Cardiac fibroblast (primary cell): ENCODE results near the gene TOX2.

Experiments
- DNase-seq, 2 donors: peaks; one replicate each; pipeline versions ENCODE4 v3.0.0 to v3.0.0-alpha.2; 2010; ENCODE audit warnings: low read depth in 2 of 2
- H3K4me3 ChIP-seq, 2 donors: replicated peaks in 1 of 2; 1 replicate in 1 of 2; 2 replicates in 1 of 2; pipeline ENCODE4 v1.5.1; 2011; ENCODE audit warnings: low read depth in 2 of 2, low read length in 2 of 2, mild to moderate bottlenecking in 2 of 2, moderate library complexity in 1 of 2
- TF ChIP-seq, protein P1 (sequence below): IDR thresholded peaks from one replicate; pipeline ENCODE4 v1.5.1; 2011; ENCODE audit warnings: low read depth, mild to moderate bottlenecking, low read length, inconsistent platforms

Gene TOX2

DNA sequence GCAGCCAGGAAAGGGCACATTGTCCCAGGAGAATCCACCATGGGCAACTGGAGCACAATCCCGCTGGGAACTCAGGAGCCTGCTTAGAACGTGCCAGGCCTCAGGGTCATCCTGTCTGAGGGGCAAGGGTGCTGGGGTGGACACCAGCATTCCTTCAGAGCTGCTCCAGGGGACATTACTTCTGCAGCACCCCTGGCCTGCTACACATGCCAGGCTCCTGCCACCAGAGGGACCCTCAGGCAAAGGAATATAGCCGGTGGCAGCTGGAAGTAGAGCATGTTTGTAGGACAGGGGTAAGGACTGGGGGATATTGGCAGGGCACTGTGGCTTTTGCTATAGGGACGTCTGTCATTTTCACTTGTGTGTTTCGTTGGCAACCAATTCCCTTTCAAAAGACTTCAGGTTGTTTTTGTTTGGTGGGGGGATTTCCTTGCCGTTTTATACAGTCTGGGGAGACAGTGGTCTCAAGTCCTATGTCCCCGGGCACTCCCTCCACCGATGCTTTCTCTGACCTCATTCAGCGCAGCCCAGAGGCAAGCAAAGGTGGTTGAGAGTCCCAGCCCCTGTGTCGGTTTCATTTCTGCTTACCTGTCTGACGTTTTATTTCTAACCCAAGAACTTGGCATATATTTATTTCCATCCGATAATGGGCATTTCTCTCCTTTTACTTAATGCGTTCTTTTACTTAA, 141.5 kb downstream of the TOX2 start:
- peak; percentile 10 to 25 for DNase-seq

DNA sequence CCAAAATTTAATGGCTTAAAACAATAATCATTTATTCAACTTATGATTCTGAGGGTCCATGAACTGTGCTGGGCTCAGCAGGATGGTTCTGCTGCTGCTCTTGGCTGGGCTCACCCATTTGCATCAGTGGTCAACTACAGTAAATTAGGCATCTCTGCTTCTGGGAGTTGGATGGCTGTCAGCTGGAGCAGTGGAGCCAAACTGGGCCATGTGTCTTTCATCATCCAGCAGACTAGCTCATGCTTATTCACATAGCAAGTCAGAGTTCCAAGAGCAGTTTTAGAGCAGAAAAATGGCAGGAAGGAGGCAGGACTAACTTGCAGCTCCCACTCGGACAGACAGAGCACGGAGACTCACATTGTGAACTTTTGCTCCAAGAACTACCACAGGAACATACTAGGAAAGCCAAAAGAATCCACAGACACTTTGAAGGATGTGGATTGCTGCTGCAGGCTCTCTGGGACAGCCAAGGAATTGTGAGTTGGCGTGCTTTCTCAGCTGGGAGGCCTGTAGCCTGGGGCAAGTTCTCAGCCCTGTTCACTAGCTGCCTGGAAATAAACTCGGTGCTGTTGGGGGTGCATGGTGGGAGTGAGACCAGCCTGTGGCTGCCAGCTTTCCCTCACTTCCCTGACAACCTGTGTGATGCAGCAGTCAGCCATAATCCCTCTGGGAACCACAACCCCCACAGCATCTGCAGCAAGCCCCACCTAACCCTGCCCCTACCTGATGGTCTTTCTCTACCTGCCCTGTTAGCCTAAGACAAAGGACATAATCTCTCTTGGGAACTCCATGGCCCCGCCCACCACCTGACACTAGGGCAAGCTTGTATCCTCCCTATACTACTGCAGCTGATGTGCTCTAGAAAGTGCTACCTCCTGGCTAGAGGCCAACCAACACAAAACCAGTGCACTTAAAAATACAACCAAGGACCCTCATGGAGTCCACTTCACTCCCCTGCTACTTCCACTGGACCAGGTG, 143.3 kb downstream of the TOX2 start:
- TF ChIP-seq, protein P1, sequence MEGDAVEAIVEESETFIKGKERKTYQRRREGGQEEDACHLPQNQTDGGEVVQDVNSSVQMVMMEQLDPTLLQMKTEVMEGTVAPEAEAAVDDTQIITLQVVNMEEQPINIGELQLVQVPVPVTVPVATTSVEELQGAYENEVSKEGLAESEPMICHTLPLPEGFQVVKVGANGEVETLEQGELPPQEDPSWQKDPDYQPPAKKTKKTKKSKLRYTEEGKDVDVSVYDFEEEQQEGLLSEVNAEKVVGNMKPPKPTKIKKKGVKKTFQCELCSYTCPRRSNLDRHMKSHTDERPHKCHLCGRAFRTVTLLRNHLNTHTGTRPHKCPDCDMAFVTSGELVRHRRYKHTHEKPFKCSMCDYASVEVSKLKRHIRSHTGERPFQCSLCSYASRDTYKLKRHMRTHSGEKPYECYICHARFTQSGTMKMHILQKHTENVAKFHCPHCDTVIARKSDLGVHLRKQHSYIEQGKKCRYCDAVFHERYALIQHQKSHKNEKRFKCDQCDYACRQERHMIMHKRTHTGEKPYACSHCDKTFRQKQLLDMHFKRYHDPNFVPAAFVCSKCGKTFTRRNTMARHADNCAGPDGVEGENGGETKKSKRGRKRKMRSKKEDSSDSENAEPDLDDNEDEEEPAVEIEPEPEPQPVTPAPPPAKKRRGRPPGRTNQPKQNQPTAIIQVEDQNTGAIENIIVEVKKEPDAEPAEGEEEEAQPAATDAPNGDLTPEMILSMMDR = no peak
- peak; percentile 33 to 58 for DNase-seq
- no peak overlapping the region for H3K4me3 ChIP-seq

More for the DNA sequence above, 141.5 kb downstream of the TOX2 start:
- TF ChIP-seq, protein P1 = peak; percentile 42
- H3K4me3 ChIP-seq = no peak overlapping the region

DNA sequence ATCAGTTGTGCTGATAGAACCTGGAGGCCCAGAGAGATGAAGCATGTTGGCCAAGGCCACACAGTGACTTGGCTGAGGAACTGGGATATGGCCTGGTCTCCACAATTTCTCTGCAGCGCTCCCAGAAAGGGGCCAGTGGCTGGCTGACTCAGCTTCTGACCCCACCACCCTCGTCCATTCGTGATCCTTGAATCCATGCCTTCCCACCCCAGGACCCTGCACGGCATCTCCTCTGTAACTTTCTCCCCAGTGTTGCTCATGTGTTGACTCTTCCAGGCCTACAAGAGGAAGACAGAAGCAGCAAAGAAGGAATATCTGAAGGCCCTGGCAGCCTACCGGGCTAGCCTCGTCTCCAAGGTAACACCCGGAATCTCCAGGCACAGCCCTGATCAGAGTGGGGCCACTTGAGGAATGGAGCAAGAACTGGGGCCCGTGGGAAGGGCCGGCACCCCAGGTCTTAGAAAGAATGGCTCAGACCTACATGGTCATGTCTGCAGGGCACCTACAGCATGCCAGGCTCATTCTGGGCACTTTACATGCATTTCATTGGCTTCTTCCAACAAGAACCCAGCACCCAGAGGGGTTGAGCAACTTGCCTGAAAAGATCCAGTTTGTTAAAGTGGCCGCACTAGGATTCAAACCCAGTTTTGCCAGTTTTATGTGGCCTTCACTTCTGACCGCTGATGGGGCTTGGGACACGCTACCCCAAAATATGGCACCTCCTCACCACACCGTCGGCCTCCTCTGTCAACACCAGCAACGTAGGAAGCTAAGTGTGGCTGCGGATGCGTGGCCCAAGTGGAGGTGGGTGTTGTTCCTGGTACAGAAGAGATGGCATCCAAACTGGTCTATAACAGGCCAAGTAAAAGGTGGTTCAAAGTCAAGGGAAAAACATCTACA, 150.1 kb downstream of the TOX2 start:
- H3K4me3 ChIP-seq = no peak overlapping the region
- TF ChIP-seq, protein P1 = no peak

DNA sequence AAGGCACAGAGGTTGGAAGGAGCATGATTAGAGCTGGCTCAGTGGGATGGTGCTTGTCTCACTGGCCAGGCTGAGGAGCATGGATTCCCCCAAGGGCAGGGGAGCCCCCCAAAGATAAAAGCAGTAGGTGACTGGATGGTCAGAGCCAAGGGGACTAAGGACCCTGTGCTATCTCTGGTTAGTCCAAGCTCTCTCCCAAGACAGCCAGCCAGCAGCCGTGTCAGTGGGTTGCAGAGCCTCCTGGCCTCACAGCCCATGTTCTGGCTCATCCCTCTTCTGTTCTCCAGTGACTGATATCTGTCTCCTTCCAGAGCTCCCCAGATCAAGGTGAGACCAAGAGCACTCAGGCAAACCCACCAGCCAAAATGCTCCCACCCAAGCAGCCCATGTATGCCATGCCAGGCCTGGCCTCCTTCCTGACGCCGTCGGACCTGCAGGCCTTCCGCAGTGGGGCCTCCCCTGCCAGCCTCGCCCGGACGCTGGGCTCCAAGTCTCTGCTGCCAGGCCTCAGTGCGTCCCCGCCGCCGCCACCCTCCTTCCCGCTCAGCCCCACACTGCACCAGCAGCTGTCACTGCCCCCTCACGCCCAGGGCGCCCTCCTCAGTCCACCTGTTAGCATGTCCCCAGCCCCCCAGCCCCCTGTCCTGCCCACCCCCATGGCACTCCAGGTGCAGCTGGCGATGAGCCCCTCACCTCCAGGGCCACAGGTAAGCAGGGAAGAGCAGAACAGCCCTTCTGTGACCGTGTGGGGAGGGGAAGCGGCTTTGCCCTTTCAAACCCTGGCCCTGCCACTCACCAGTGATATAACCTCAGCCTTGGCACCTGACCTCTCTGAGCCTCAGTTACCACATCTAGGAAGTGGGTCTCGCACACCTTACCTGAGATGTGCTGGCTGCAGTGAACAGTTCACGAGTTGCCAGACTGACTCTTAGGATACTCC, 151.0 kb downstream of the TOX2 start:
- H3K4me3 ChIP-seq = no peak overlapping the region
- no peak for DNase-seq
- TF ChIP-seq, protein P1 = no peak

More for the DNA sequence above, 150.1 kb downstream of the TOX2 start:
- no peak for DNase-seq

DNA sequence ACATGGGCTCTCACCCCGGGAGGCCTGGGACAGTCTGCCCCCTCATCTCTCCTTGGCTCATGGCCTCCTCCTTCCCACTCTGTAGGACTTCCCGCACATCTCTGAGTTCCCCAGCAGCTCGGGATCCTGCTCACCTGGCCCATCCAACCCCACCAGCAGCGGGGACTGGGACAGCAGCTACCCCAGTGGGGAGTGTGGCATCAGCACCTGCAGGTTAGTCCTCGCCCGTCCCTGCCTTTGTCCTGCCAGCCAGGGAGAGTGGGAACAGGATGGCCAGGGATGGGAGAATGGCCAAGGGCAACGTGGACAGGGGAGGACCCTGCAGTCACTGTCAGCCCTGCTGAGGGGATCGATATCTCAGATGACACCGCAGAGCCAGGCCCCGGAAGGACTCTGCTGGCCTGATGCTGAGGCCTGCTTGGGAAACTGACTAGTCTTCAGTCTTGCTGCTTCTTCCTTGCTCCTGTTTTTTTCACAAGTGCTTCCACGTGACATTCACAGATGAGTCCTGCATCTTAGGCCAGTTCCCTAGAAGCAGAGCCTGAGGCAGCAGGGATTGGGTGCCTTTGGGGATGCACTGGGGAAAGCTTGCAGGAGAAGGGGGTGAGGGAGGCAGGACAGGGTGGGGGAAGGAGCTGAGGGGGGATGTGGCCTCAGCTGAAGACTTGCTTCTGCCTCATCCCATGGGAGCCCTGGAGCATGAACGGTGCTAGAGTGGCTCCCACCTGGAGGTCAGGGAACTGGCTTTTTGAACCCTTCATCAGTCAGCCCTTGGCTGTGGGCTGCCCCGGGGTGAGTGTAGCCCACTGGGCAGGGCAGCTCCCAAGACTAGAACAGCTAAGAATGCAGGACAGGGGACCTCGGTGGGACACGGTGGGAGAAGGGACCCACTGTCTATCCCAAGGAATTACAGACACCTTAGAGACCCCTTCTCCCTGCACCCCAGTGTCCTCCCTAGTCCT, 152.3 kb downstream of the TOX2 start:
- TF ChIP-seq, protein P1 = no peak
- no peak for DNase-seq
- no peak overlapping the region for H3K4me3 ChIP-seq
